GM12865 (cell line): Measurements from ENCODE around the gene PRDM4.

ENCODE experiments used
- DNase-seq: peaks from one replicate; pipeline ENCODE4 v3.0.0; 2010; ENCODE audit warnings: low read depth
- H3K4me3 ChIP-seq: 2 replicates; pipeline ENCODE4 v1.5.1; 2011; ENCODE audit warnings: mild to moderate bottlenecking, low read depth, low read length, control low read depth
- CTCF ChIP-seq: IDR thresholded peaks from 2 replicates; pipeline ENCODE4 v1.5.1; 2011; ENCODE audit warnings: low read length, control low read depth, low read depth, inconsistent platforms; ENCODE audit not compliant: insufficient read depth; ENCODE audit errors: missing control alignments

PRDM4 gene

GRCh38 chr12:107749083-107749482 lies 11.9 kb downstream of the PRDM4 start:
- DNase-seq = no peak
- TF ChIP-seq CTCF = no peak
- H3K4me3 ChIP-seq = no peak overlapping the region

- H3K4me3 ChIP-seq = no peak overlapping the region
- no peak for TF ChIP-seq CTCF
Measured at GRCh38 chr12:107748472-107748871, 12.5 kb downstream of the PRDM4 start.

GRCh38 chr12:107736914-107737313 lies 24.0 kb downstream of the PRDM4 start:
- DNase-seq = peak; percentile 83
- TF ChIP-seq CTCF = peak; percentile 26
- no peak overlapping the region for H3K4me3 ChIP-seq

More at GRCh38 chr12:107748472-107748871, 12.5 kb downstream of the PRDM4 start:
- DNase-seq = no peak

GRCh38 chr12:107735763-107736162 lies 25.2 kb downstream of the PRDM4 start:
- DNase-seq = no peak
- H3K4me3 ChIP-seq = no peak overlapping the region
- TF ChIP-seq CTCF = no peak

GRCh38 chr12:107734139-107734538 lies 26.8 kb downstream of the PRDM4 start:
- no peak for DNase-seq
- no peak for TF ChIP-seq CTCF
- H3K4me3 ChIP-seq = no peak overlapping the region

- H3K4me3 ChIP-seq = no peak overlapping the region
- DNase-seq = no peak
- no peak for TF ChIP-seq CTCF
Measured at GRCh38 chr12:107732365-107732764, 28.6 kb downstream of the PRDM4 start.

GRCh38 chr12:107731366-107731765 lies 29.6 kb downstream of the PRDM4 start:
- no peak overlapping the region for H3K4me3 ChIP-seq
- TF ChIP-seq CTCF = no peak
- DNase-seq = peak; percentile 29
